Measurements from ENCODE around the gene RNF207.

GRCh38 chr1:6223617-6224016 is 17.7 kb downstream of the RNF207 start:
- TF ChIP-seq CTCF (IDR thresholded peaks at IDR 0.05) (no peak), EZH2 (IDR thresholded peaks at IDR 0.05) (no peak), EZH2phosphoT487 (IDR thresholded peaks at IDR 0.05) (no peak)
